PFSK-1 (cell line): Measurements from ENCODE around the gene STEAP2.

Experiments
- POLR2AphosphoS5 ChIP-seq: IDR thresholded peaks from 2 replicates; pipeline ENCODE4 v1.6.1; 2012; ENCODE audit warnings: low read depth, mild to moderate bottlenecking, control low read depth, low read length, moderate library complexity
- REST ChIP-seq, 2 experiments: IDR thresholded peaks; 2 replicates each; pipeline versions ENCODE4 v1.6.1 to v1.8.0; 2011 to 2012; ENCODE audit warnings: low read depth in 2 of 2, low read length in 2 of 2, control low read depth in 1 of 2, inconsistent platforms in 1 of 2, mild to moderate bottlenecking in 1 of 2, moderate library complexity in 1 of 2; ENCODE audit not compliant: insufficient read depth in 1 of 2
- SIN3A ChIP-seq: IDR thresholded peaks from 2 replicates; pipeline ENCODE4 v1.6.1; 2012; ENCODE audit warnings: mild to moderate bottlenecking, low read length, moderate library complexity, borderline replicate concordance; ENCODE audit not compliant: insufficient read depth
- TAF1 ChIP-seq: IDR thresholded peaks from 2 replicates; pipeline ENCODE4 v1.6.1; 2012; ENCODE audit warnings: low read length, control low read depth, borderline replicate concordance; ENCODE audit not compliant: insufficient read depth

GRCh38 chr7:90246171-90246570, 34.6 kb downstream of the STEAP2 start:
- TF ChIP-seq POLR2AphosphoS5 (no peak), REST (IDR thresholded peaks at IDR 0.05; ENCODE audit: insufficient read depth in 1 of 2, low read depth in 2 of 2, low read length in 2 of 2) (no peak), TAF1 (no peak), SIN3A (no peak)
